Activated gamma-delta T cell treated with anti-CD3 and anti-CD28 coated beads, Interleukin-2, amount 50 U/mL, for 16 hours (primary cell): ENCODE measurements around the gene RHBDF2.

Experiments
- DNase-seq: peaks from one replicate; pipeline ENCODE4 v3.0.0-alpha.2; 2020; ENCODE audit warnings: low read depth

The RHBDF2 gene

DNA sequence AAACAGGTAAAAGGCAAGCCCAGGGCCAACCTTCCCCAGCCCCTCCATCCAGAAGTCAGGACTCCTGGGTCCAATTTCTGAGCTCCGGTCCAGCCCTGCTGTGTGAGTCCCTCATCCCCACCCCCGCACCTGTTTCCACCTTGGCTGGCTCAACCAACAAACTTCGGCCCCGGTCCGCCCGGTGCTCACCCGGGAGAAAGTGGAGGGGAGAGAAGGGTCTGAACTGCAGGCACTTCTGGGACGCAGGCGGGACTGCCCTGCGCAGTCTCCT, 541 bp downstream of the RHBDF2 start:
- DNase-seq: no peak

DNA sequence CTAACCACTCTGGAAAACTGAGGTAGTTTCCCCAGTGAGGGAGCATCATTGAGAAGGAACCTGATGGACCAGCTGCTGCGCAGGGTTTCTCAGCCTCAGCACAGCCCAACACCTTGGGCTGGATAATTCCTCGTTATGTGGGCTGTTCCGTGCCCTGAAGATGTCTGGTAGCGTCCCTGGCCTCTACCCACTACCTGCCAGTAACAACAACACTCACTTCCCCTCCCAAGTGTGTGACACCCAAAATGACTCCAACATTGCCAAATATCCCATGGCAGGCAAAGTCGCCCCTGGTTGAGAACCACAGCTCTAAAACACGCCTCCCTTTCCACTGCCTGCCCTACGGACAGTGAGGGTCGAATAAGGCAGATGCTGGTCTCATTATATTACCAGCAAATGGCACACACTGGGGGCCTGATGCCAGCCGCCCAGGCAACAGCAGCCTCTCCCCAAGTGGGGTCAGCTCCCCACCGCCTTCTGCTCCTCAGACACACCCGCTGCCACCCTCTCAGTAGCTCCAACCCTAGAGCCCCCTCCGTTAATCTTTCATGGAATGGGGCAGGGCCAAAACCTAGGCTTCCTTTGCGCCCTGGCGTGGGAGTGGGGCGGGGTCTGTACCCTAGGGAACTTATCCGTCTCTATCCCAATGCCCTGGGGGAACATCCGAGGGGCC, 1.0 kb downstream of the RHBDF2 start:
- no peak for DNase-seq

DNA sequence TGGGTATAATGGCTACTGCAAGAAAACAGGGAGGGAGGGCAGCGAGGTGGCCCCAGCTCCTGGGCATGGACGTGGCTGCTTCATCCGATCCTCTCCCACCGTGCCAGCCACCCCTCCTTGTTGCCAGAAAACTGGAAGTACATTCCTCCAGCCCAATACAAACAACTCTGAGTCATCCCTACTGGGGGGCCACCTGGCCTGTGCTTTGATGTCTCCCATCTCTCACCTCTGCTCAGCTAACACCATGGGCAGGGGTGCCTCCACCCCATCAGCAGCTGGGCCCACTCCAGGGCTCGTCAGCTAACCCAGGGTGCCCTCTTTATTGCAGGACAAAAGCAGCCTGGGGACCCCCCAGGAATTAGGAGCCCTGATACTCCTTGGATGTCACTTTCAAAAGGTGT, 2.0 kb downstream of the RHBDF2 start:
- DNase-seq: no peak

DNA sequence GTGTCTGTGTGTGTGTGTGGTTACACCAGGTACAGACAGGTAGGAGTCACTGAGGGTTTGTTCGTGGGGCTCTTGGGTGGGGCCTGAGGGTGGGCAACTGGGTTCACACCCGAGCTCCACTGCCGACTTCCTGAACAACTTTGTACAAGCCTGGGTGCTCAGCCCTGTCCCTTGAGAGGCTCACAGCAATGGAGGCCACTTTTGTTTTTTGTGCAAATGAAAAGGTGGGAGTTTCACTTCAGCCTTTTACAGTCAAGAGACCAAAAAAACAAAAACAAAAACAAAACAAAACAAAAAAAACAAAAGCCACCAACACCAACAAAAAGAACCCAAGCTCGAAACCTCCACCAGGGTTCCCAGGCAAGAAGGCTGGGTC, 2.4 kb downstream of the RHBDF2 start:
- no peak for DNase-seq

DNA sequence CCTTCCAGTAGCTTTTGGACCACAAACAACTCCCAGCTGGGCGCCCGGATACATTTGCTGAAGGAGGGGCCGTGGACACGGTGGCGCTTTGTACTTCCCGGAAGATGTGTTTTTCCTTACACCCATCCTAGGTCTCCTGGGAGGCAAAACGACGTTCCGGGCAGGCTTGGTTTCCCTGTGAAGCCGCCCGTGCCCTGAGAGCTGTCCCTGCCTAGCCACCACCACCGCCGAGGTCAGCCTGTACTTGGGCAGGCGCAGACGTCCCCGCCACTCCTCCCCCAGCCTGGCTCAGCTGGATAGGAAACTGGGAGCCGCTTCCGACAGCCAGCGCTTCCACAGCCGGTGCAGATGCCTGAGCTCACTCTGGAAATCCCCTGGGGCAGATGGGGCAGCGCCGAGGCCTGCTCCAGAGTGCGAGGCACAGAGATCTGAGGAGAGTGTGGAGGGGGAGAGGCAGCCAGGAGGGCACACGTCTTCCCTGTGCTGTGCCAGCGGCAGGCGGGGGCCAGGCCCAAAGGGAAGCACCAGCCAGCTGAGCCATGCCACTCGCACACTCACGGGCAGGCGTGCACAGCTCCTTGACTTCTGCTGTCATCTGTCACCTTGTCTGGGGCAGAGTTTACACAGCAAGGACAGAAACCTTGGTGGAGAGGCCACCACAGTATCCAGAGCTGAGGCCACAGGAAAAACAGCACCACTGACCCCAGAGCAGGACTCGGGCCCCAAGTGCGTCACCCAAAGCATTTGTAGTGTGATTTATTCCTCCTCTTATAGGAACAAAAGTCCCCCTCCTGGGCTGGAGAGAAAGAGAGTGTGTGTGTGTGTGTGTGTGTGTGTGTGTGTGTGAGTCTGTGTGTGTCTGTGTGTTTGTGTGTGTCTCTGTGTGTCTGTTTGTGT, 3.0 kb downstream of the RHBDF2 start:
- no peak for DNase-seq

DNA sequence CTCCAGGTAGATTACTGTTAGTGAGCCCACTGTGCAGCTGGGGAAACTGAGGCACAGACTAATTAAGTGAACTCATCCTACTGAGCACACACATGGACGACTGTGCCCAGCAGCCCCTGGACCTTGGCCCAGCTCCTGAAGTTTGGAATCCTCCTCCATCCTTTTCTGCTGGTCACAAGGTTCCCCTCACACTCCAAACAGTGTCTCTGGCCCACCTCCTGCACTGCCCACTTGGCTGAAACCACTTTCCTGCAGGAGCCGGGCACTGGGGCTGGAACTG, 3.6 kb downstream of the RHBDF2 start:
- DNase-seq: no peak

DNA sequence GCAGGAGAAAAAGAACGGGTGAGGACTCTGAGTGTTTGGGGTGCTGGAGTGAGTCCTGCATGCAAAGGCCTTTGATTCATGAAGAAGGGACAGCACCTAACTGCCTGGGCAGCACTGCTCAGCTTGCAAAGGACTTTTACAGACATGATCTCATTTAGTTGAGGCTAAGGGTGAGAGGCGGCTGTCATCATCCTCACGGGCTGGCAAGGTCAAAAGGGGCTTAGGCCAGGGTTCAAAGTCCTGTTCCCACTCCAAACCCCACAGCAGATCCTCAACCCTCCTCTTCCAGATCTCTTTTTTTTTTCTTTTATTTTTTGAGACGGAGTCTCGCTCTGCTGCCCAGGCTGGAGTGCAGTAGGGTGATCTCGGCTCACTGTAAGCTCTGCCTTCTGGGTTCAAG, 4.8 kb downstream of the RHBDF2 start:
- DNase-seq: no peak

DNA sequence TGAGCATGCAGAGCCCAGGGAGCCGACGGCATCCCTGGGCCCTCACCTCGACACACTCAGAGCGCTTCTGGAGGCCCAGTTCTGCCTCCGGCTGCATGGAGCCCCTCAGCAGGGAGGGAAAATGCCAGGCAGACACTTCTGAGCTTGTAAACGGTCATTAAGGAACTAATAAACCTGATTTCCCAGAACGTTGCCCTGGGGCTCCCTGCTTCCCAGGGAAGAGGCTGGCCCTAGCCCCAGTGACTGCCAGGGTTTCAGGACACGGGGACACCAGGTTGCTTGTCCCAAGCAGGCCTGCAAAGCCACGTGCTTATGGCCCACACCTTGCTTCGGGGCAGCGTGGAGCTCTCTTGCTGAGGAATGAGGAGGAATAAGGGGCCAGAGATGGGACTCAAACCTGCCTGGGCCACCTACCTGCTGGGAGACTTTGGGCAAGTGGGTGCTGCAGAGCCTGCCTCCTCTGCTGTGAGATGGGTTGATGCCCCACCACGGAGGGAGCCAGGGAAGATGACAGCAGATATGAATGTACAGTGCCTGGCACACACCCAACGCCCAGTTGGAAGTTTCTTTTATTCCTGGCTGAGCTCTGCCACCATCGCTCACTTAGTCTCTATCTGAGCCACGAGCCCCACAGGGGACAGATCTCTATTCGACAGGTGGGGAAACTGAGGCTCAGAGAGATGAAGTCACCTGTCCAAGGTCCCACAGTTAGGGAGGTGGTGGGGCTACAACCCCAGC, 5.4 kb downstream of the RHBDF2 start:
- no peak for DNase-seq

DNA sequence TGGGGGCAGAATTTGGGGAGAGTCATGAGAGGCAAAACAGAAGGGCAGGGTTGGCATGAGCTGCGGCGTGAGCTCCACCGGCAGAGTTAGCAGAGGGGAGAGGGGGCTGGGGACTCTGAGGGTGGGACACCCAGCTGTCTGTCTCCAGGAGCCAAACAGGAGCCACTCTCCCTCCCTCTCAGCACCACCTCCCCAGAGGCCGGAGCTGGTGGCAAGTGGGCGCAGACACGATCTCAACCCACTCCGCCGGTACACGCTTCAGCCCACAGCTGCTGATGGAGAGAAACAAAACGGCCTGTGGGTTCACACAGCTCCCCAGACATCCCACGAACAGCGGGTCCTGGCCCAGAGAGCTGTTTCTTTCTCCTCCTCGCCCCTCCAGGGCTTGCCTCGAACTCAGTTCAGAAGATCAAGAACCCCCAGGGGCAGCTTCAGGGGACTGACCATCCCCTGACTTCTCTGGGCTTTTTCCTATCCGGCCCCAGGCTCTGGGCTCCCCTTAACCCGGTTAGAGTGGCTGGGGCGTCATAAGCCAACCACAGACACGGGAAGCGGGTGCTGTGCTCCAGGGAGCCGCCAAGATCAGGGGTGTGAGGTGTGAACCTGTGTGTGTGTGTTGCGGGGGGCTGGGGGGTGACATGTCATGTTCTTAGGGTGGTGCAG, 7.6 kb downstream of the RHBDF2 start:
- DNase-seq: peak; percentile 24

DNA sequence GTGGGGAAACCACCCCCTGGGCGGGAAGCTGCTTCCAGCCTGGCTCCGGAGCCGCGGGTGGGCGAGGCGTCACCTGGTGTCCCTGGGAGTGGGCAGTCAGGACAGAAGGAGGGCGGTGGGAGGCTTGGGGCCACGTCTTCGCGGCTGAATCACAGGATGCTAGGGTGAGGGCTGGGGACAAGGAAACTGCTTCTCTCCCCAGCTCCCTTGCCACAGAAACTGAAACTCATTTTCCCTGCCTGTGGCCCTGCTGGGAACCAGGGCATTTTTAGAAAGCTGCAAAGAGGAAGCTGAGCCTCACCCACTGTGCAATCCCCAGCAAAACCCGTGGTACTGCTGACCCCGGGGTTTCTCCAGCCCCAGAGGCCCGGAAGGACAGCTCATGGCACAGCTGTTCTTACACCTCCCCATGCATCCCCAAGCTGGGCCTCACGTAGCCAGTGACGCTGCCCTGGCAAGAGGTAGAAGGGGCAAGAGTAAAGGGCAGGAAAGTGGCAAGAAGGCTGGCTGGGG, 8.2 kb downstream of the RHBDF2 start:
- peak; percentile 28 for DNase-seq

DNA sequence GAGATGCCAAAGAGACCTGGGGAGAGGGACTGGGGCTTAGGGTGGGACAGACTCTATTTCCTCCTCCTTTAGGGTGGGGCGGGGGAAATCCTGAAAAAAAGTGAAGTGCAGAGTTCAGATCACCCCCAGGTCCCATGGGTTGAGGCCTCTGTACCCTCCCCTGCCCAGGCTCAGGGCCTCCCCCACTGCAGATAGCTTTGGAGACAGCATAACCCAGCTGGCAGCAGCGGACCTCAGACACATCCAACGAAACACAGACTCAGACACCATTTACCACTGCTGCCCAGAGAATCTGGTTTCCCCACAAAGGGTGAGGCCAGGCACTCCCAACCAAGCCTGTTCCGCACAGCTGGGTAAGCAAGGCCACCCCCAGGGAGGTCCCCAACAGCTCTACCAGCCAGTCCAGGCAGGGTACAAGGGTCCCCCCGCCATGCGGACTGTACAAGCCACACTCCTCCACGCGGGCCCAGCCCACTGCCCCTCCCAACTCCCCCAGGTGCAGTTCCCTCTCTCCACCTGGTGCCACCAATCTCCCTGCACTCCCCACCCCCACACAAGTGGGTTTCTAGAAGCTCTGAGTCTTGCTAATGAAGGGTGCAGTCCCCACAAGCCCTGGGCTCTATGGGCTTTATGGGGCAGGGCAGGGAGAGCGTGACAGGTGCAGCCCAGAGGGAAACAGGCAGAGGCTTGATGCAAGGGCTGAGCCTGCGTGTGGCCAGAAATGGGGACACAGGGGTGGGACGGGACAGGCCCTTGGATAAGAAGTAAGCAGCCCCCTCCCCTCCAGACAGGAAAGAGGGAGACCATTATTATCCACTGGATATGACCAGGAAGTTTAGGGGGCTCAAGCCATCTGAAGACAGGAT, 8.9 kb downstream of the RHBDF2 start:
- no peak for DNase-seq

DNA sequence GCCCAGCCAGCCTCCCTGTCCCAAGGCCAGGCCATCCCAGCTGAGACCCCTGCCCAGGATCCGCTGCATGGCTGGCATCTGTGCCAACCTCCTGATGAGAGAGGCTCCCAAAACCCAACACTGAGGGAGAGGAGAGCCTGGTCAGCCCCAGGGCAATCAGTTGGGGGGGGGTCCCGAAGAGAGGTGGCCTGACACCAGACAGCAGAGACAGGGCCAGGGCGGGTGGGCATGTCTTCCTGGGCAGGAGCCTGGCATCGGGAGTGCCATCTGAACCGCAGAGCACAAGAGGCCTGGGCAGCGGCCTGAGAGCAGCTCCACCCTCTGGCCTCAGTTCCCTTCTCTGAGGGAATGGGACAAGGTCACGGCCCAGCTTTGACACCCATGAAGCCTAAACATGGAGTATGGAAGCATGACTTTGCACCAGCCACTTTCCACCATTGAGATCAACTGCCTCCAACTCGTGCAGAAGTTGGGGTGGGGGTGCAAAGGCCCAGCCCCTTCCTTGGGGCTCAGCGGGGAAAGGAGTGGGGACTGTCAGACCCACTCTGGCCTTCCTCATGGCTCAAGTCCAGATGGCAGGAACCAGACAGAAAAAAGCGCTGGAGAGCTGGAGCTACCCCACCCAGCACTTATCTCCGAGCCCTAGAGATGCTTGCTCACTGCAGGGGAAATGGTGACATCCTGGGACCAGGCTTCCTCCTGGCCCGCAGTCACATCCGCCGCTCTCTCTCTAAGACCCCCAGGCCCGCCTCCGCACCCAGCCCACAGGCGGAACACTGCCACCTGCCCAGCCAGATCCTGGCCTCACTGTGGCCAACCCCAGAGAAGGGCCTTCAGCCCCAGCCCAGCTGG, 9.7 kb downstream of the RHBDF2 start:
- no peak for DNase-seq

DNA sequence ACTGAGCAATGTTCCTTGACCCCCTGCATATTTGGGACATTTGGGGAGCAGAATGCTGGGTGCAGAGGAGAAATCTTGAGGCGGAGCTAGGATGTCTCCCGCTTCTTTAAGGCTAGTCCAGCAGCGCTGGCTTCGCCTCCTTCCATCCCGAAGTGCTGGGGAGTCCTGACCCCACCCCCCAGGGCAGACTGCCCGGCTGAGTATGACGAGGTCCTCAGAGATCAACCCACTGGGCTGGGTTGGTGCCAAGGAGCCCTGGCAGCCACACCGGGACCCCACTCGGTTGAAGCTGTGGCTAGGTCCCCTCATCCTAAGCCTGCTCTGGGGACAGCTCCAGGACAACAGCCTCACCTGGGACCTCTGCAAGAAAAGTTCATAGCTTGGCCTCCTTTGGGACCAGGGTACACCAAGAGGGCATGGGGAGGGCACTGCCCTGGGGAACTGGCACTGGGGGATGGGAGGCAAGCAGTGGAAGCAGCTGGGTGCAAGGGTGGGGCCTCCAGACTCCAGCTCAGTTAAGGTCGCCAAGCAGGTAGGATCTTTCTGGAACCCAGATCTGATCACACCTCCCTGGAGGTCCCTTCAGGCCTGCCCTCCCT, 11.0 kb downstream of the RHBDF2 start:
- no peak for DNase-seq

DNA sequence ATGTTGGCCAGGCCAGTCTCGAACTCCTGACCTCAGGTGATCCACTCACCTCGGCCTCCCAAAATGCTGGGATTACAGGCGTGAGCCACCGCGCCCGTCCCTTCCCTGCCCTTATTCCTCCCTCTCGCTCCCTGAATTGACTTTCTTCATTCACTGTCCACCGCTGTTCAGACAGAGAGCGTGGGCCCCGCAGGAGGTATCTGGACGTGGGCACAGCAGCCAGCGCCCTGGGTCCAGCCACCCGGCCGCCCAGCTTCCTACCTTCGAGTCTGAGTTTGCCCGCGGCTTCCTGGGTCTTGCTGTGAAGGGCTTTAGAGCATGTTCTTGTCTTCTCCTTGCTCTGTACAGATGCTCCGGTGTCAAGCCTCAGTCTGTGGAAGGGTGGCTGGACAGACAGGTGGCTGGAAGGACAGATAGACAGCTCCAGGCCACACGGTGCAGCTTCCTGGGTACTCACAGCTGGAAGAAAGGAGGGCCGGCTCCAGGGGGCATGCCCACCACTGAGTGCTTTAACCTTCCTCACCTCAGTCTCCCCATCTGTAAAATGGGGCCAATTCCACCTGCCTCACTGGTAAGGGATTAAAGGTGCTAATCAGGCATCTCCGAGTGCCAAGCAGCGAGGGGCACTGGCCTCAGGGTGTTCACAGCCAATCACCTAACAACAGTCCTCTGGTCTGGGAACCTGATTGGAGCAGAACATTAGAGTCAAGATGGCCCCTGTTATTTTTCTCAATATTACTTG, 13.6 kb downstream of the RHBDF2 start:
- DNase-seq: no peak

DNA sequence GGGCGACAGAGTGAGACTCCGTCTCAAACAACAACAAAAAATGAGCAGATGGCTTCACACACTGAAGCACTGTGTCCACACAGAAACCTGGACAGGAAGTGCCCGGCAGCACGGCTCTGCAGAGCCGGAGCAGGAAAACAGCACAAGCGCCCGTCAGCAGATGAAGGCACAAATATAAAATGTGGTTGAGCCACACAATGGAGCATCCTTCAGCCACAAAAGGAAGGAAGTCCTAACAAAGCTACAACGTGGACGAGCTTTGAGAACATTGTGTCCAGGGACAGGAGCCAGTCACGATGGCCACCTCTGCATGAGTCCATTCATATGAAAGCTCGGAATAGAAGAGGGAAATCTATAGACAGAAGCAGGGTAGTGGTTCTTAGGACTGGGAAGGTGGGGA, 15.7 kb downstream of the RHBDF2 start:
- no peak for DNase-seq

DNA sequence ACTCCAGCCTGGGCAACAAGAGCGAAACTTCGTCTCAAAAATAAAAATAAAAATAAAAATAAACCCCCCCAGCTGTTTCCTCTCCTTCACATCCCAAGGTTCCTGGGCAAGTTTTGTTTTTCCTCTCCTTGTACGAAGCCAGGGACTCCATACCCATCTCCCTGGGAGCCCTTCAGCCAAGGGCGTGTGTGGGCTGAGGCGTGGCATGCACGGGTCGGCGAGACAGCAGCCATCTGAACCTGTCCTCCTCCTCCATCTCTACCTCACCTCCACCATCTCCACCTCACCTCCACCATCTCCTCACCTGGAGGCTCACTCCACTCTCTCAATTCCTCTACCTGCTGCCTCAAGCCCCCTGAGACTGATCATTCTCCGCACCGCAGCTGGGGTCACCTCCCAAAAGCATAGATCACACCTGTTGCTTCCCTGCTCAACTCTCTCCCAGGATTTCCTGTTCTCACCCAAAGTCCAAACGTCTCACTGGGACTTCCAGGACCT, 16.9 kb downstream of the RHBDF2 start:
- DNase-seq: no peak

DNA sequence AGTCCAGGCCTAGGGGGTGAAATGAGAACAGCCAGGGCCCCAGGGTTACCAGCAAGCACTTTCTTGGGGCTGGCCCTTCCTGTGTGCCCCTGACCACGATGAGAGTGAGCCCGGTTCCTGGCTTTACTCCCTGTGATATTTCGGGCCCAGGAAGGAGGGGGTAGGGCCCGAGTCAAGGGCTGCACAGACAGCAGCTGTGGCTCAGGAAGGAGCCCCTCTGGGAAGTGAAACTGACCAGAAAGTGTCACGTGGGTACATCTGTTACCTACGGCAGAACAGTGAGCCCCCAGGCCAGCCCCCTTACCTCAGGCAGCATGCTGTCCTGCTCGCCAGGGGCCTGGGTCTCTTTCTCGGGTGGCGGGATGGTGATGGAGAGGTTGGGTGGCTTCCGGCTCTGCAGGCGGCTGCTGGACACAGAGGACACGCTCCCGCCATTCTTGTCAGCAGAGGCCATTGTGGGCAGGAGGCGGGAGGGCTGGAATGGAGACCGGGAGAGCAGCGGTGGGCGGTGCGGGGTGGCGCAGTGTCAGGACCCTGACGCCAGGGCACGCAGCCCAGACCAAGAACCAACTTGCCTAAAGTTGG, 20.1 kb downstream of the RHBDF2 start:
- DNase-seq: no peak

DNA sequence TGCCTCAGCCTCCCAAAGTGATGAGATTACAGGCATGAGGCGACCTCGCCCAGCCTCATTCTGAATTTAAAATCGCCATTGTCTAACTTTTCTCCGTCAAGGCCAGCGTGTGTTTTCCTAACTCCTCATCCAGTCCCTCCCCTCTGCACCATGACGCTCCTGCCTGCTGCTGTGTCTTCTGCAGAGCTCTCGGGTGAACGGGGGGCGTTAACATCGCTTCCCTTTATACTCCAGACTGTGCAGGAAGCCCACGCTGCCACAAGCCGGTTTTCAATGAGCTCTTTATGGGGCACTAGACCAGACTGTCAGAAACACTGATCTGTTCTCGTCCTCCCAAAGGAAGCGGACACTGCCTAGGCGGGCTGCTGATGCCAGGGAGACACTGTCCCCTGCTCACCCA, 20.6 kb downstream of the RHBDF2 start:
- DNase-seq: no peak

DNA sequence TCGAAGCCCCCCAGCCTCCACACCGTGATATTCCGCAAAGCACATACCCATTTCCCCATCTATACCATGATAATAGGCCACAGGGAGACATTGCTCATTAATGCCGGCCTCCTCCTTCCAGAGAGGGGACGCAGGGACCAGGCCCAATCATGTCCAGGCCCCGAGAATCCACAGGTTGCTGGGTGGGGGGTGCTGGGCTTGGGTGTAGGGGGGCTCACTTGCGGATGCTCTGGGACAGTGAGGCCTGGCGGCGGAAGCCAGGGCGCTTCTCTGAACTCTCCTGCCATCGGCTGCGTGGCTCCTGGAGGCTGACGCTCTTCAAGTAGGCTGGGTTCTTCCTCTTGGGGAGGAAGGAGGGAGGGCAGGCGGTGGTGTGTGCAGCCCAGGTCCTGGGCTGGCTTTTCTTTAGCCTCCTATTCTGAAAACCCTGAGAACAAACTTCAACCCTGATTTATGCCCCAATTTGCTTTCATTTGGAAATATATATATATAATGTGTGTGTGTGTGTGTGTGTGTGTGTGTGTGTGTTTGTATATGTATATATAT, 21.6 kb downstream of the RHBDF2 start:
- no peak for DNase-seq
